GM18526 (cell line): ENCODE results near the gene SNAP91.

ENCODE experiments used
- POLR2A ChIP-seq: IDR thresholded peaks from 3 replicates; pipeline ENCODE4 v1.6.1; 2011; ENCODE audit not compliant: insufficient read length; ENCODE audit errors: extremely low read depth

The SNAP91 gene

DNA sequence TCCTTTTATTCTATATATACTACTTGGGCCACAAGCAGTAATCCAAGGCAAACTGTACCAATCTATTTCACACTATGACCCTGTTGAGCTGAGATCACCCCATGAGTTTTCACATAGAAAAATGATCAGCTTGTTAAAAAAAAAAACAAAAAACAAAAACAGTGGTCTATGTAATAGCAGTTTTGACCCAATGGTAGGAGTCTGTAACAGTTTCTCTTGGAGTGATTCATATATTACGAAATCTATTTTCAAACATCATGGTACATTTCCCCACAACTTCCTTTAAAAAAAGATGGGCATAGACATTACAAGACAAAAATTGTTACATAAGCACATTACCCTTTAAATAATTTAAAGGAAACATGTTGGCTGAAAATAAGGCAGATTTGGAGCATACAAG is 118.5 kb downstream of the SNAP91 start:
- no peak for TF ChIP-seq POLR2A

DNA sequence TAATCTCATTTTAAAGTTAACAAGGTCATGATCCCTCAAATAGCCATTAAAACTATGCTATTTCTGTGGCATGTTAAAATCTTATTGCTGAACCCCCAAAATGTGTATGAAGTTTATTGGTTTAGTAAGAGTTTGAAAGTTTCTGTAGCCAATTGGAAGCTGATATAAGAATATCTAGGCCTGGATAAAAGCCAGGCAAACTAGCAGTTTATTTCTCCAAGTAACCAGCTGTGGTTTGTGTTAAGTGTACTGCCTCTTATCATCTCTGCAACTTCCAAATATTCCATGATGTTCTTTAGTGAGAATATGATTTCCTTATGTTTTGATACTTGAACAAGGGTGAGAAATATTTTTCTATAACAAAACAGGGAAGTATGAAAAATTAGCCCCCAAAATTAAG is 119.8 kb downstream of the SNAP91 start:
- TF ChIP-seq POLR2A, result no peak

DNA sequence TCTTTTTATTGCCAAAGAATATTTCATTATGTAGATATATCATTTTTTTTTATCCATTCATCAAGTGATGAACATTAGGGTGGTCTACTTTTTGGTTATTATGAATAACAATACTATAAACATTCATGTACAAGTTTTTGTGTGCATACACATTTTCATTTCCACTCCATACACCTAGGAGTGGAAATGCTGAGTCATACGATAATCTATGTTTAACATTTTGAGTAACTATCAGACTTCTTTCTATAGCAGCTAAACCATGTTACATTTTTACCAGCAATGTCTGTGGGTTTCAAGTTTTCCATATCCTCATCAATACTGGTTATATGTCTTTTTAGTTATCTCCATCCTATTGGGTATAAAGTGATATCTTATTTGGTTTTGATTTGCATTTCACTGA is 130.8 kb downstream of the SNAP91 start:
- no peak for TF ChIP-seq POLR2A

DNA sequence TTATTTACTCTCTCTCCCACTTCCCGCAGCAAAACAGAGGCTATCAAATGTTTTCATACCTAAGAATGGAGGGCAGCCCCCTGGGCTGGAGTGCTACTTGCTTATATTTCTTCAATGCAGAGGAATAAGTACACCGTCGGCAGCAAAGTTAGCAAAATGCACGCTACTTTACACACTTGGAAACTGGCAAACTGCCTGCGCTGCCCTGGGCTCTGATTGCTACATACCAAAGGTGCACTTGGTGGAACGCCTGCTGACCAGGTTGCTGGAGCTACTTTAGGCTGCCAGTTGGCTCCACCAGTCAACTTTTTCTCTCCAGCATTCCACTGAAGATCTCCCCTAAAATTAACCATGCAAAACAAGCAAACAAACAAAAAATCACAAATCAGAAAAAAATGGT is 134.1 kb downstream of the SNAP91 start:
- no peak for TF ChIP-seq POLR2A

DNA sequence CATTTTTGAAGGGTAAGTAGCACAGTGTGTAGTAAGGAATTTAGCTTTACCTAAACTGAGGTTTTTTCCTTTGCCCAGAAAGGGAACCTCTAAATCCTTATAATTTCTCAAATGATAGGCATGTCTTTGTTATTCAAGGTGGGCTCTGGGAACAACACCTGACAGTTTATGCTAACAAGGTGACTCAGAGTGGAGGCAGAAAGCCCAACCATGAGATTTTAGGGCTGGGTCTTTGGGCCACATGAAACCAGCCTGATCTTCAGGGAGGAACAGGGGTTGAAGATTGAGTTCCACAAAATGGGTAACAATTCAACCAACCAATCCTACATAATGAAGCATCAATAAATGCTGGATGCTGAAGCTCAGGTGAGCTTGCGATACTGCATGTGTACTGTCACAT is 149.9 kb downstream of the SNAP91 start:
- no peak for TF ChIP-seq POLR2A

DNA sequence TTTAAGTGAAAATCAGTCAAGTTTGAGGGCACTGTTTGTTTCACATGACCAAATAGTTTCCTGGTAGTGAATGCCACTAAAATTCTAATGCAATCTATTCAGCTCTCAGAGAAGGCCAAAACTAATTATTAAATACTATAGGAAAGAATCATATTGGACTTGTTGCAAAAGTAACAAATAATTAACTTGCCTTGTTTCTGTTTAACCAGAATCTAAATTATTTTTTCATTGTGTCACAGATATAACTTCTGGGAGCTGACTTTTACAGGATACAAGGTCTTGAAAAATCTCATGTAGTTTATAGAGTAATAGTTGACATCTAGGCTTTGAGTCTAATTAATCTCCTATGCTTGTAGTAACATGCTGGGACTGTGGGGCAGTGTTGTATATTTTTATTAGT is 152.0 kb downstream of the SNAP91 start:
- TF ChIP-seq POLR2A, result no peak

DNA sequence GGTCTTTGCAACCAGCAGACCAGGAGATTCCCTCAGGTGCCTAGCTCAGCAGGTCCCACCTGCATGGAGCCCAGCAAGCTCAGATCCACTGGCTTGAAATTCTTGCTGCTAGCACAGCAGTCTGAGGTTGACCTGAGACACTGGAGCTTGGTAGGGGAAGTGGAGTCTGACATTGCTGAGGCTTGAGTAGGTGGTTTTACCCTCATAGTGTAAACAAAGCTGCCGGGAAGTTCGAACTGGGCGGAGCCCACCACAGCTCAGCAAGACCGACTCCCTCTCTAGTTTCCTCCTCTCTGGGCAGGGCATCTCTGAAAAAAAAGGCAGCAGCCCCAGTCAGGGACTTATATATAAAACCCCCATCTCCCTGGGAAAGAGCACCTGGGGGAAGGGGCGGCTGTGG is 162.3 kb downstream of the SNAP91 start:
- no peak for TF ChIP-seq POLR2A

DNA sequence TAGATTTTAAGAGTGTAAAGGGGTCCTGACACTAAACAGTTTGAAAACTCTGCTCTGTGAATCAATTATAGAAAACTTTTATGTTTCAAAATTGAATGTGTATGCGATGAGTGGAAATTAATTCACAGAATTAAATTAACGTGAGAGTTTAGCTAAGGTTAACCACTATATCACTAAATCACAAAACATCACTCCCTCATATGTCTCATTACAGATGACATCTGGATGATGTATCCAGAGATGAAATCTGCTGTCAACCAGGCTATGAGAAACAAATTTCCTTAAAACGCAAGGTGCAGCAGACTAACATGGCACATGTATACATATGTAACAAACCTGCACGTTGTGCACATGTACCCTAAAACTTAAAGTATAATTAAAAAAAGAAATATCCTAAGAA is 169.2 kb downstream of the SNAP91 start:
- TF ChIP-seq POLR2A, result no peak

DNA sequence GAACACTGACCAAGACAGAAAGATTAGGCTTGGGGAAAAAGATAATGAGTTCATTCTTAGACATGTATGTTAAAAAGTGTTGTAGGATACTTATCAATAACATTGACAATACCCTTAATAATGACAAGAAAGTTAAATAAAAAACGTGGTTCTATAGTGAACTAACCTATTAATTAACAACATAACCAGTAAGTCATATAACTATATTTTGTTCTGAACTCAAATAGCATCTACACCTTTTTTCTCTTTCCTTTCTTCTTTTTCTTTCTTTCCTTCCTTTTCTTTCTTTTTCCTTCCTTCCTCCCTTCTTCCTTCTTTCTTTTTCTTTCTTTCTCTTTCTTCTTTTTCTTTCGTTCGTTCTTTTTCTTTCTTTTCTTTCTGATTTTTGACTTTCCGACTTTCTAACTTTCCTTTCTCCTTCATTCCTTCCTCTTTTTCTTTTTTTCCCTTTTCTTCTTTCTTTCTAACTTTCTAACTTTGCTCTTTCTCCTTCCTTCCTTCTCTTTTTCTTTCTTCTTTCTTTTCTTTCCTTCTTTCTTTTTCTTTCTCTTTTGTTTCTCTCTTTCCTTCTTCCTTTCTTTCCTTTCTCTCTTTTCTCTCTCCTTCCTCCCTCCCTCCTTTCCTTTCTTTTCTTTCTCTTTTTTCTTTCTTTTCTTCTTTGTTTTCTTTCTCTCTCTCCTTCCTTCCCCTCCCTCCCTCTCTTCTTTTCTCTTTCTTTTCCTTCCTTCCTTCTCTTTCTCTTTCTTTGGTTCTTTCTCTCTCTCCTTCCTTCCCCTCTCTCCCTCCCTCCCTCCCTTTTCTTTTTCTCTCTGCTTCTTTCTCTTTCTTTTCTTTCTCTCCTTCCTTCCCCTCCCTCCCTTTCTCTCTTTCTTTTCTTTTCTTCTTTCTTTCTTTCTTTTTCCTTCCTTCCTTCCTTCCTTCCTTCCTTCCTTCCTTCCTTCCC is 172.0 kb downstream of the SNAP91 start:
- no peak for TF ChIP-seq POLR2A

DNA sequence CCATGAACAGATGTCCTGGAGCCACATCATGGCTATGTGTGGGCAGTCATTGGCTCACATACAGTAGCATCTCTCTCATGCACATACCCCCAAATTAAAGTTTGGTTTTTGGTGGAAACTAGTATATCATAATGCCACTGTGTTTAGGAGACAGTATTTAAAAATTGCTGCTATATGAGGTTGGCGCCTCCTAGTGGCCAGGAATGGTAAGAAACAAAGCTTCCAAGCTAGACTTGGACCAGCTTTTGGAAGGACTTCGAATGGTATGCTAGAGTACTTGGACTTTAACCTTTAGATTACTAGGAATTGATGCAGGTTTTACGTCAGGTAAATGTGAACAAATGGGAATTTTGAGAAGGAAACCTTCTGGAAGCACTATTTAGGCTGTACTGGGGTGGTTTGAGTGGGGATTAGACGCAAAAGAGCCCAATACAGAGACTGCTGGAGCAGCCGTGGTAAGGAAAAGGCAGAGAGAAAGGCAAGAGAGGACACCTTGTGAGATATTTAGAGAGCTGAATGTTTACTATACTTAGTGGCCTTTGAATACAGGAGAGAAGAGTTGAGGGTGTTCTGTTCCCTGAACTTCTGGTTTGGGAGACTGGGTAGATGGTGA is 172.8 kb downstream of the SNAP91 start:
- no peak for TF ChIP-seq POLR2A

DNA sequence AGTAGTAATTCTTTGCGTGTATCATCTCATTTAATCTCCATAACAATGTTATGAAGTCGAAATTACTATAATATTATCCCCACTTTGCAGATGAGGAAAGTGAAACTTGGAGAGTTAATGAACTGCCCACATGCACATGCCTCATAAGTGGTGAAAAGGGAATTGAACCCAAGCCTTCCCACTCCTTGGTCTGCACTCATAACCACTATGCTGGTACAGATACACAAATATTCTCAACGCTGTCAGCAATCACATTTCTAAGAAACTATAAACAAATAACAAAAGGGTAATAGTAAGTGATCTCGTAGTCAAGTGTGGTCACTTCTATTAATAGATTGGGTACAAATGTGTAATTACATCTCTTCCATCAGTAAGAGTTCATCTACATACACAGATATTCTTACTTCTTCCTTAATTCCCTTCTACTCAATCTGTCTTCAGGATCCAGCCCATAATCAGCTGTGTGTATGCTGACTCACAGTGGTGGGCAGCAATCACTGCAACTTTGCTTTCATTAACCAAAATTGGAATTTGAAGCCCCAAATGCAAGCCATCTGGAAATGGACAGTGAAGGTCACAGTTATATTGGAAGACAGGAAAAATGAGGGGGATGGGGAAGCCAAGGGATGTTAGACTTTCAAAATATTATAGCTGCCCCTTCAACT is 190.0 kb downstream of the SNAP91 start:
- TF ChIP-seq POLR2A, result no peak

DNA sequence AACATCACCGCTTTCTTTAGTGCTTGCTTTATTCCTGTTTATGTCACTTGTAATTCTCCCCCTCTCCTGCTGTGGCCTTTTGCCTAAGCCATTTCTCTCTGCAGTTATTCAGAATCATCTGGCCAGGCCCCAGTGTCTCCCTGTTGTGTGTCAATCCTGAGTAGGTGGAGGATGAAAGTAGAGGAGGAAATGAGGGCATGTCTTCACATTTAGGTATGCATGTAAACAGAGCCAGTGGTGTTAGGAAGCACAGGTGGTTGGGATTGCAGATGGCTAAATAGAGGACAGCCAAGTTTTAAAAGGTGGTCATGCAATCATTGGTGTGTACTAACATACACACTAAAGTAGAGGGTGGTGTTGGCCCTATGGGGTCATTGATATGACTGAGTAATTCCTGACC is 191.4 kb downstream of the SNAP91 start:
- no peak for TF ChIP-seq POLR2A

DNA sequence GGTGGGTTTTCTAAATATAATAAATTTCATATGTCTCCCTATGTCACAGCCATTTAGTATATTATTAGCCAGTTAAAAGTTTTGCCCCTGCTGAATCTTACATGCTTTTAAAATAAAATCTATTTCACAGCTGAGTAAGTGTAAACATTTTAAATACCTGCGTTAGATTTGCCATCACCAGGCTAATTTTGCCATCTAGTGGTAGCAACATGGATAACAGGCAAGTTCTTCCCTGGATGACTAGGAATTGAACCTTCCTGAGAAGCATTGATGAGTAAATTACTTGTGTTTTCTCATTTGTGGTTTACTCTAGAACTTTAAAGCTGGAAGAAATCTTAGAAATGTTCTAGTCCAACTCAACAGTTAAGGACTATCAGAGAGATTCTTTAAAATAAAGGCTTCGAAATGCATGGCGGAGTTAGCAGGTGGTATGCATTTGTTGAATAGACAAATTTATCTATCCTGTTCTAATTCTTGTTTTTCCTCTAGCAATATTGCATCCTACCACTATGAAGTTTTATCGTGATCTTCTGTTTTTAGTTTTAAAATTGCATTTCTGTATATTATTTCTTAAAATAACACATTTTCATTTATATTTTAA is 193.9 kb downstream of the SNAP91 start:
- TF ChIP-seq POLR2A, result no peak

DNA sequence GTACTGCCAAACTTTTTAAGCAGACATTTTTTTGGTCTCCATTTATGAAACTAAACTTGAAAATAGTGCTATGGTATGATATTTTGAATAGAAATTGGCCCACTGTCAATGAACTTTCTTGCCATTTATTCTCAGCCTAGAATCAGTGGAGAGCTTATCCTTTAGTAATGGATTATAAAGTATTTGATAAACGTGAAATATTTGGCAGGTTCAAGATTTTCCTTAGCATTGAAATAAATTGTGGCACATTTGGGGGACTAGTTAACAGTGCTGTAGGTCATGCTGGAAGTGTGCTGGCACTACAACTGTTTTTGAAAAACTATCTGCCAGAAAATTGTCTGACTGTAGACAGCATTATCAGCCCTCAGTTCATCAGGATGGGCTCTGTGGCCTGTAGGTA is 194.4 kb downstream of the SNAP91 start:
- TF ChIP-seq POLR2A, result no peak

DNA sequence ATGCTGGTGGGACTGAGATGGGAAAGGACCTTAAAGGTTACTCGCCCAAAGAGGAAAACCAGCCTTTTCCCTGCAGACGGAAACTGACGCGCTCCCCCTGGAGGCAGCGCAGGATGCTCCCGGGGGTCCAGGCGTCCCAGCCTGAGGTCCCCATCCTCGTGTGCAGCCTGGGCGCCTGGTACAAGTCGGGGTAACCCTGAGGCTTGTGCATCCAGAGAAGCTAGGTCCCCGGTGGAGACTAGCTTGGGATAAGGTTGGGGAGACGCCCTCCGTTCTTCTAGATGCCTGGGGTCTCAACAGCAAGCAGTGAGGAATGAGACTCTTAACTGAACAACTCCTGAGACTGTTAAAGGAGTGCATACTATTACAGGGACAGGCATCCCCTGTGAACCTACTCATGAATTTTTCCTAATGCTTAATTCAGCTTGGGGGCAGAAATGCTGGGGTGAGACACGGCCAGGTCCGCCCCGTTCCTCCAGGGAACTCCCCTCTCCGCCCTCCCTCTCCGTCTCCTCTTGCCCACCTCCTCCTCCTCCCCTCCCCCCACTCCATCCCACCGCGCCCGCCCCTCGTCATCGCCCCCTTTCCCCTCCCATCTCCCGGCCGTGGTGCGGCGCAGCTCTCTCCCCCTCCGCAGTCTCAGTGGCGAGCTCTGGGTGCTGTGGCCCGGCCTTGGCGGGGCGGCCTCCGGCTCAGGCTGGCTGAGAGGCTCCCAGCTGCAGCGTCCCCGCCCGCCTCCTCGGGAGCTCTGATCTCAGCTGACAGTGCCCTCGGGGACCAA is 196.8 kb downstream of the SNAP91 start, which contains the start of gene PRSS35:
TSS of gene PRSS35 (plus strand) at position 634 of the 781 bp plus-strand sequence. CDS start 10,908 bp downstream, outside the sequence.
- no peak for TF ChIP-seq POLR2A

DNA sequence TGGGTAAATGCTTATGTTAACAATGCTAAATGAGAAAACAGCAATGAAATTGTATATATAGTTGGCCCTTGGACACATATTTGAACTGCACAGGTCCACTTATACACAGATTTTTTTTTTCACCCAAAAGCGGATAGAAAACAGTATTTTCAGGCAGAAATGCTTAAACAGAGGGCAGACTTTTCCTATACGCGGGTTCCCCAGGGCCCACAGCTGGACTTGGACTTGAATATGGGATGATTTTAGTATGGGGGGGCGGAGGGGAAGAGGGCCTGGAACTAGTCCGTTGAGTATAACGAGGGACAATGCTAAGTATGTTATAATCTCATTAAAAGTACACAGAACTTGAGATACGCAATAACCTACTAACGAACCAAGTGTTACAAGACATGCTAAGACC is 197.6 kb downstream of the SNAP91 start:
- no peak for TF ChIP-seq POLR2A
